Transverse colon (tissue), 4 donors: ENCODE data around the gene OSBPL2.

Experiments
- EP300 ChIP-seq: sonication (generic); formaldehyde crosslinking; IDR thresholded peaks from one replicate; pipeline ENCODE4 v1.6.1; 2017; ENCODE audit warnings: antibody characterized with exemption, low read depth
- POLR2A ChIP-seq: fragments of 450-650 bp; IDR thresholded peaks from one replicate; pipeline ENCODE4 v1.6.1; 2016; ENCODE audit warnings: antibody characterized with exemption, mild to moderate bottlenecking, moderate library complexity
- POLR2AphosphoS5 ChIP-seq, 3 donors: sonication (generic); formaldehyde crosslinking; IDR thresholded peaks; one replicate each; pipeline ENCODE4 v1.6.1; 2016; ENCODE audit warnings: antibody characterized with exemption in 3 of 3
- TF ChIP-seq, protein P1 (sequence below), 5 experiments: fragments of 200-600 bp in 3 of 5; fragments of 450-650 bp in 2 of 5; sonication (generic) in 3 of 5; IDR thresholded peaks; 1 replicate in 2 of 5; 2 replicates in 3 of 5; pipeline ENCODE4 v1.5.1; 2016 to 2017; ENCODE audit warnings: antibody characterized with exemption in 5 of 5, inconsistent platforms in 3 of 5, mild to moderate bottlenecking in 2 of 5, moderate library complexity in 1 of 5

DNA sequence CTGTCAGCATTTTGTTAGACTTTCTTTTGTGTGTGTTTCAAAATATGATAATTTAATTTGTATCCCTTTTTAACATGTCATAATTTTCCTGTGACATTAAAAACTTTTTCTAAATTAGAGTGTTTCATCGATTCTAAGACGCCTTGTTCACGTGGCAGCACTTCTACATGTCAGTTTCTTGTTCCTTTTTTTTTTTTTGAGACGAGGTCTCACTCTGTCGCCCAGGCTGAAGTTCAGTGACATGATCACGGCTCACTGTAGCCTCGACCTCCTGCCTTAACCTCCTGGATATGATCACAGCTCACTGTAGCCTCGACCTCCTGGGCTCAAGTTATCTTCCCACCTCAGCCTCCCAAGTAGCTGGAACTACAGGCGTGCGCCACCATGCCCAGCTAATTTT lies 36.9 kb downstream of the OSBPL2 start:
- TF ChIP-seq POLR2A (no peak), POLR2AphosphoS5 (IDR thresholded peaks at IDR 0.05) (no peak), EP300 (no peak)
- TF ChIP-seq, protein P1, sequence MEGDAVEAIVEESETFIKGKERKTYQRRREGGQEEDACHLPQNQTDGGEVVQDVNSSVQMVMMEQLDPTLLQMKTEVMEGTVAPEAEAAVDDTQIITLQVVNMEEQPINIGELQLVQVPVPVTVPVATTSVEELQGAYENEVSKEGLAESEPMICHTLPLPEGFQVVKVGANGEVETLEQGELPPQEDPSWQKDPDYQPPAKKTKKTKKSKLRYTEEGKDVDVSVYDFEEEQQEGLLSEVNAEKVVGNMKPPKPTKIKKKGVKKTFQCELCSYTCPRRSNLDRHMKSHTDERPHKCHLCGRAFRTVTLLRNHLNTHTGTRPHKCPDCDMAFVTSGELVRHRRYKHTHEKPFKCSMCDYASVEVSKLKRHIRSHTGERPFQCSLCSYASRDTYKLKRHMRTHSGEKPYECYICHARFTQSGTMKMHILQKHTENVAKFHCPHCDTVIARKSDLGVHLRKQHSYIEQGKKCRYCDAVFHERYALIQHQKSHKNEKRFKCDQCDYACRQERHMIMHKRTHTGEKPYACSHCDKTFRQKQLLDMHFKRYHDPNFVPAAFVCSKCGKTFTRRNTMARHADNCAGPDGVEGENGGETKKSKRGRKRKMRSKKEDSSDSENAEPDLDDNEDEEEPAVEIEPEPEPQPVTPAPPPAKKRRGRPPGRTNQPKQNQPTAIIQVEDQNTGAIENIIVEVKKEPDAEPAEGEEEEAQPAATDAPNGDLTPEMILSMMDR (IDR thresholded peaks at IDR 0.05): no peak
